ENCODE results near the gene CSDE1.
"Not testable (repeated sequence)": the region's sequence is repeated elsewhere in the genome, so short reads cannot be mapped to it uniquely, and the experiment has no call there.

CSDE1 gene

GRCh38 chr1:114786440-114786839 is 28.7 kb upstream of the CSDE1 start:
- H3K9ac ChIP-seq (ENCODE audit: low read depth, low read length, poor library complexity, severe bottlenecking); H3K79me2 ChIP-seq (ENCODE audit: insufficient read depth, low read length); H3K9me3 ChIP-seq (ENCODE audit: insufficient read depth, low read depth, low read length); H3K4me3 ChIP-seq (ENCODE audit: low read length, poor library complexity, severe bottlenecking); H3K4me2 ChIP-seq (ENCODE audit: low read depth, low read length, poor library complexity, severe bottlenecking); H2AFZ ChIP-seq (ENCODE audit: low read length); H3F3A ChIP-seq (ENCODE audit: low read depth); H3K4me1 ChIP-seq (ENCODE audit: insufficient read depth, low read length, poor library complexity, severe bottlenecking); H3K9me2 ChIP-seq (replicated peaks; ENCODE audit: low read depth, low read length); H4K20me1 ChIP-seq (ENCODE audit: insufficient read depth, low read length, poor library complexity, severe bottlenecking); H3K36me3 ChIP-seq (ENCODE audit: insufficient read depth, low read length): not testable (repeated sequence)
- peaks cover 21% of the 10 kb centered on the region for H3K27me3 ChIP-seq (ENCODE audit: insufficient read depth, low read length, poor library complexity, severe bottlenecking)

- Histone ChIP-seq H3K79me2 (ENCODE audit: insufficient read depth, low read length) (peaks cover 30% of the 10 kb centered on the region), H3K9me3 (ENCODE audit: insufficient read depth, low read depth, low read length) (no peaks in the 10 kb centered on the region), H3K4me3 (ENCODE audit: low read length, poor library complexity, severe bottlenecking) (no peak overlapping the region), H3K36me3 (ENCODE audit: insufficient read depth, low read length) (no peaks in the 10 kb centered on the region; the same call in 1 of the 2 replicates), H3K9ac (ENCODE audit: low read depth, low read length, poor library complexity, severe bottlenecking) (no peak overlapping the region), H3K4me1 (ENCODE audit: insufficient read depth, low read length, poor library complexity, severe bottlenecking) (peaks cover 14% of the 10 kb centered on the region), H4K20me1 (ENCODE audit: insufficient read depth, low read length, poor library complexity, severe bottlenecking) (peaks cover 19% of the 10 kb centered on the region), H3K9me2 (replicated peaks; ENCODE audit: low read depth, low read length) (no peaks in the 10 kb centered on the region), H3K27me3 (ENCODE audit: insufficient read depth, low read length, poor library complexity, severe bottlenecking) (peaks cover 24% of the 10 kb centered on the region), H2AFZ (ENCODE audit: low read length) (no peak overlapping the region), H3K4me2 (ENCODE audit: low read depth, low read length, poor library complexity, severe bottlenecking) (no peak overlapping the region), H3F3A (ENCODE audit: low read depth) (no peaks in the 10 kb centered on the region)
- no peak for TF ChIP-seq EZH2phosphoT487 (IDR thresholded peaks at IDR 0.05; ENCODE audit: borderline replicate concordance)
- TF ChIP-seq, protein P1, sequence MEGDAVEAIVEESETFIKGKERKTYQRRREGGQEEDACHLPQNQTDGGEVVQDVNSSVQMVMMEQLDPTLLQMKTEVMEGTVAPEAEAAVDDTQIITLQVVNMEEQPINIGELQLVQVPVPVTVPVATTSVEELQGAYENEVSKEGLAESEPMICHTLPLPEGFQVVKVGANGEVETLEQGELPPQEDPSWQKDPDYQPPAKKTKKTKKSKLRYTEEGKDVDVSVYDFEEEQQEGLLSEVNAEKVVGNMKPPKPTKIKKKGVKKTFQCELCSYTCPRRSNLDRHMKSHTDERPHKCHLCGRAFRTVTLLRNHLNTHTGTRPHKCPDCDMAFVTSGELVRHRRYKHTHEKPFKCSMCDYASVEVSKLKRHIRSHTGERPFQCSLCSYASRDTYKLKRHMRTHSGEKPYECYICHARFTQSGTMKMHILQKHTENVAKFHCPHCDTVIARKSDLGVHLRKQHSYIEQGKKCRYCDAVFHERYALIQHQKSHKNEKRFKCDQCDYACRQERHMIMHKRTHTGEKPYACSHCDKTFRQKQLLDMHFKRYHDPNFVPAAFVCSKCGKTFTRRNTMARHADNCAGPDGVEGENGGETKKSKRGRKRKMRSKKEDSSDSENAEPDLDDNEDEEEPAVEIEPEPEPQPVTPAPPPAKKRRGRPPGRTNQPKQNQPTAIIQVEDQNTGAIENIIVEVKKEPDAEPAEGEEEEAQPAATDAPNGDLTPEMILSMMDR (conservative IDR thresholded peaks at IDR 0.05; ENCODE audit: low read length): no peak
These were observed 24.7 kb upstream of the CSDE1 start for GRCh38 chr1:114782476-114782875.

DNA sequence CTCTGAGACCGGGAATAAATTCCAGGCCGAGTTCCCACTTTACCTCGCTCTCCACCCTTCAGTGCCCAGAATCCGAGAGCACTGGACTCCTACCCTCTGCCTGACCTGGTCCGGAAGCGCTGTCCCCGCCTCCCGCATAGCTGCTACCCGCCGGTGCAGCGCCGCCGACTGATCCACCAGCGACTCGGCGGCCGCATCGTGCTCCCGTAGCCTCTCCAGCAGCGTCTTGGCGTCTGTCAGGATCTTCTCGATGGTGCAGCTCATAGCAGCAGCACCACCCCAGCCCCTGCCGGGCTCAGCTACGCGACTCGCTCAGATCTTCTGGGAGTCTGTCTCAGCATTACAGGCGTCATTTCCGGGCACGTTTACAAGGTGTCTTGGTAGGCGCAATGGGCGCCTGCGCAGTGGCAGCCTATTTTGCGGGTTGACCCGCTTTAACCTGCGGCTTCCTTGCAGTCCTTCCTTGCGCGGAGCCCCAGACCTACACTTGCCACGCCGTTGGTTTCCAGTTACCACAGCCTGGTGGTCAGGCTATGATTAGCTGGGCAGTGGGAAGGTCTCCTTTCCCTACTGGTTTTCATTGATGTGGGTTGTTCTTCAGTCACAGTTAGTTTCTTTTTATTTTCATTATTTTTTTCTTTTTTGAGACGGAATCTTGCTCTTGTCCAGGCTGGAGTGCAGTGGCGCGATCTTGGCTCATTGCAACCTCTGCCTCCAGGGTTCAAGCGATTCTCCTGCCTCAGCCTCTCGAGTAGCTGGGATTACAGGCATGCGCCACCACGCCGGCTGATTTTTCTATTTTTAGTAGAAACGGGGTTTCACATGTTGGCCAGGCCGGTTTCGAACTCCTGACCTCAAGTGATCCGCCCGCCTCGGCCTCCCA is 22.8 kb upstream of the CSDE1 start, which contains the start of gene SIKE1:
Gene SIKE1, minus strand, starts transcription at position 342 of the 883 bp plus-strand sequence. Its CDS starts 78 bp downstream, at position 264.
- Histone ChIP-seq H3K27me3 (ENCODE audit: insufficient read depth, low read length, poor library complexity, severe bottlenecking) (peaks cover 24% of the 10 kb centered on the region), H3K79me2 (ENCODE audit: insufficient read depth, low read length) (peaks cover 32% of the 10 kb centered on the region), H3K4me1 (ENCODE audit: insufficient read depth, low read length, poor library complexity, severe bottlenecking) (peaks cover 14% of the 10 kb centered on the region), H3K9me3 (ENCODE audit: insufficient read depth, low read depth, low read length) (no peaks in the 10 kb centered on the region), H3K9ac (ENCODE audit: low read depth, low read length, poor library complexity, severe bottlenecking) (peak within 1 kb of the TSS; percentile 92), H3K9me2 (replicated peaks; ENCODE audit: low read depth, low read length) (no peaks in the 10 kb centered on the region), H3K4me3 (ENCODE audit: low read length, poor library complexity, severe bottlenecking) (peak within 1 kb of the TSS; percentile 97), H3K4me2 (ENCODE audit: low read depth, low read length, poor library complexity, severe bottlenecking) (peak within 1 kb of the TSS; percentile 86), H3F3A (ENCODE audit: low read depth) (no peaks in the 10 kb centered on the region), H2AFZ (ENCODE audit: low read length) (peak within 1 kb of the TSS; percentile 95), H3K36me3 (ENCODE audit: insufficient read depth, low read length) (peaks cover 5% of the 10 kb centered on the region; the same call in 1 of the 2 replicates), H4K20me1 (ENCODE audit: insufficient read depth, low read length, poor library complexity, severe bottlenecking) (peaks cover 19% of the 10 kb centered on the region)
- TF ChIP-seq, protein P1 (conservative IDR thresholded peaks at IDR 0.05; ENCODE audit: low read length): 0 out of 2 replicates have a peak, but pooled peaks have one; percentile 9
- no peak for TF ChIP-seq EZH2phosphoT487 (IDR thresholded peaks at IDR 0.05; ENCODE audit: borderline replicate concordance)
